A673 (cell line): ENCODE results near the gene SH3TC1.

Experiments used
- CTCF ChIP-seq: fragments of 300-800, 200-600 bp; sonication (generic); conservative IDR thresholded peaks from 2 replicates; pipeline ENCODE4 v1.5.1; 2017; ENCODE audit warnings: low read depth, mild to moderate bottlenecking, antibody characterized with exemption, low read length, moderate library complexity, mixed read lengths
- EZH2 ChIP-seq: fragments of 200-600 bp; sonication (generic); IDR thresholded peaks from 2 replicates; pipeline ENCODE4 v1.6.1; 2017; ENCODE audit warnings: borderline replicate concordance, low read depth, mild to moderate bottlenecking, mixed read lengths, antibody characterized with exemption, low read length; ENCODE audit not compliant: poor library complexity, severe bottlenecking

DNA sequence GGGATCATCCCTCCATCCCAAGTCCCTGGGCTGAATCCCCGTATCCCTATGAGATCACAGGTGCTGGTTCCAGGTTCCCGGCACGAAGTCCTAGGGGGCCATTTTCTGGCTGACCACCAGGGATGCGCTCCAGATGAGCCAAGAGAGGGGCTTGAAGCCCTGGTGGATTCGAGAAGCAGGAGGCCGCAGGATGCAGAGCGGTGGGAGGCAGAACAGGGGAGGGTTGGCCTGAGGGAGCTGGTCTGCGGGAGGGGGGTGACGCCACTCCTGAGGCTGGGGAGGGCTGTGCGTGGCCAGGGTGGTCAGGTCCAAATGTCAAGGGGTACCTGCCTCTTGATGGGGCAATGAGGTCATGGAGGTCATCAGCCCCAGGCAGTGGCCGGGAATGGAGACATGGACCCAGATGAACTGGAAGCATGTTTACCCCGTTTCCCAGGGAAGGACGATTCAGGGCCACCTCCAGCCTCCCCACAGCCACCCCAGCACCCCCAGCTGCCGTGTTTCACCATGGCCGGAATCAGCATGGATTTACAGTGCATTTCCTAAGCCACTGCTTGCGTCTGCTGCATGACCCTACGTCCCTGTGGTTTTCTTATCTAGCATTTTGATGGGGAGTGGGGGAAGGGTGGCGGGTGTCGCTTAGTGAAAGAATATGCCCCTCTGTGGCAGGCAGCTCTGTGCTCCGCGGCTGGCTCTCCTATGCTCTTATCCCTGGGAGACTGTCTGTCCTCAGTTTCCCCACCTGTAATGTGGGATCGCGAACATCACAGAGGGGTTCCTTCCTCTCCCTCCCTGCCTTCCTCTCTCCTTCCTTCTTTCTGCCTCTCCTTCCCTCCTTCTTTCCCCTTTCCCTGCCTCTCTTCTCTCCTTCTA, 53.4 kb downstream of the SH3TC1 start:
- no peak for TF ChIP-seq CTCF
- TF ChIP-seq EZH2 = no peak
